ENCODE measurements around the gene LBR.

Gene LBR

GRCh38 chr1:225435957-225436392 is 8.1 kb upstream of the LBR start:
- no peak for DNase-seq (ENCODE audit: low spot score)
- in situ Hi-C loops (cut with MboI; ENCODE audit: low sequenced_read_pairs, unreplicated experiment), result no loop called here
- TF ChIP-seq, protein P1, sequence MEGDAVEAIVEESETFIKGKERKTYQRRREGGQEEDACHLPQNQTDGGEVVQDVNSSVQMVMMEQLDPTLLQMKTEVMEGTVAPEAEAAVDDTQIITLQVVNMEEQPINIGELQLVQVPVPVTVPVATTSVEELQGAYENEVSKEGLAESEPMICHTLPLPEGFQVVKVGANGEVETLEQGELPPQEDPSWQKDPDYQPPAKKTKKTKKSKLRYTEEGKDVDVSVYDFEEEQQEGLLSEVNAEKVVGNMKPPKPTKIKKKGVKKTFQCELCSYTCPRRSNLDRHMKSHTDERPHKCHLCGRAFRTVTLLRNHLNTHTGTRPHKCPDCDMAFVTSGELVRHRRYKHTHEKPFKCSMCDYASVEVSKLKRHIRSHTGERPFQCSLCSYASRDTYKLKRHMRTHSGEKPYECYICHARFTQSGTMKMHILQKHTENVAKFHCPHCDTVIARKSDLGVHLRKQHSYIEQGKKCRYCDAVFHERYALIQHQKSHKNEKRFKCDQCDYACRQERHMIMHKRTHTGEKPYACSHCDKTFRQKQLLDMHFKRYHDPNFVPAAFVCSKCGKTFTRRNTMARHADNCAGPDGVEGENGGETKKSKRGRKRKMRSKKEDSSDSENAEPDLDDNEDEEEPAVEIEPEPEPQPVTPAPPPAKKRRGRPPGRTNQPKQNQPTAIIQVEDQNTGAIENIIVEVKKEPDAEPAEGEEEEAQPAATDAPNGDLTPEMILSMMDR (IDR thresholded peaks at IDR 0.05; ENCODE audit: borderline replicate concordance, control extremely low read depth, extremely low read depth, insufficient read depth, missing control alignments), result no peak

DNA sequence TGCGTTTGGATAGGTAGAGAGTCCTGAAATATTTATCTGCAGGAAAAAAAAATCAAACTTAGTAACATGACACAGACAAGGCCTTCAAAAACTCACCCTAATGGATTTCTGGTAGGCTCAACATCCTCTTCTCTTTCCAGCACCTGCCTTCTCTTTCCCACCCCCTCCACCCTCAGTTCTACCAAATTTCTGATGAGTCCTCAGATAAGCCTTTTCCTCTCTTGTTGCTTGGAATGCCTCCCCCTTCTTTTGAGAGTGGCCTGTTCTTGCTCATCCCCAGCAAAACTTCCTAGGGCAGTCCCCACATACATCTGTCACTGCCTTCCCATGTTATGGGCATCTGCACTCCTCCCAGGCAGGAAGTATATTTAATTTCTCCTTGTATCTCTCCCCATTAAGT is 7.6 kb upstream of the LBR start:
- in situ Hi-C loops (cut with MboI; ENCODE audit: low sequenced_read_pairs, unreplicated experiment), result no loop called here
- TF ChIP-seq, protein P1 (IDR thresholded peaks at IDR 0.05; ENCODE audit: borderline replicate concordance, control extremely low read depth, extremely low read depth, insufficient read depth, missing control alignments), result no peak
- no peak for DNase-seq (ENCODE audit: low spot score)

GRCh38 chr1:225435076-225435475 is 7.2 kb upstream of the LBR start:
- TF ChIP-seq, protein P1 (IDR thresholded peaks at IDR 0.05; ENCODE audit: borderline replicate concordance, control extremely low read depth, extremely low read depth, insufficient read depth, missing control alignments), result no peak
- DNase-seq (ENCODE audit: low spot score), result no peak
- in situ Hi-C loops (cut with MboI; ENCODE audit: low sequenced_read_pairs, unreplicated experiment), result no loop called here

- in situ Hi-C loops (cut with MboI; ENCODE audit: low sequenced_read_pairs, unreplicated experiment), result no loop called here
- TF ChIP-seq, protein P1 (IDR thresholded peaks at IDR 0.05; ENCODE audit: borderline replicate concordance, control extremely low read depth, extremely low read depth, insufficient read depth, missing control alignments), result no peak
- DNase-seq (ENCODE audit: low spot score), result no peak
Measured at GRCh38 chr1:225434046-225434445, 6.2 kb upstream of the LBR start.

DNA sequence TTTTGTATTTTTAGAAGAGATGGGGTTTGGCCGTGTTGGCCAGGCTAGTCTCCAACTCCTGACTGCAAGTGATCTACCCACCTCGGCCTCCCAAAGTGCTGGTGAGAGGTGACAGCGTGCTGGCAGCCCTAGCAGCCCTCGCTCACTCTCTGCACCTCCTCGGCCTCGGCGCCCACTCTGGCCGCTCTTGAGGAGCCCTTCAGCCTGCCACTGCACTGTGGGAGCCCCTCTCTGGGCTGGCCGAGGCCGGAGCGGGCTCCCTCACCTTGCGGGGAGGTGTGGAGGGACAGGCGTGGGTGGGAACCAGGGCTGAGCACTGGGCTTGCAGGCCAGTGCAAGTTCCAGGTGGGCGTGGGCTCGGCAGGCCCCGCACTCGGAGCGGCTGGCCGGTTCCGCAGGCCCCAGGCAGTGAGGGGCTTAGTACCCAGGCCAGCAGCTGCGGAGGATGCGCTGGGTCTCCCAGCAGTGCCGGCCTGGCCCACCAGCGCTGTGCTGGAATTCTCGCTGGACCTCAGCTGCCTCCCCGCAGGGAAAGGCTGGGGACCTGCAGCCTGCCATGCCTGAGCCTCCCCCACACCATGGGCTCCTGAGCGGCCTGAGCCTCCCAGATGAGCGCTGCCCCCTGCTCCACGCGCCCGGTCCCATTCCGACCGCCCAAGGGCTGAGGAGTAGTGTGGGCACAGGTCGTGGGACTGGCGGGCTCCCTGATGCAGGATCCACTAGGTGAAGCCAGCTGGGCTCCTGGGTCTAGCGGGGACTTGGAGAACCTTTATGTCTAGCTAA is 3.4 kb upstream of the LBR start:
- in situ Hi-C loops (cut with MboI; ENCODE audit: low sequenced_read_pairs, unreplicated experiment), result no loop called here
- TF ChIP-seq, protein P1 (IDR thresholded peaks at IDR 0.05; ENCODE audit: borderline replicate concordance, control extremely low read depth, extremely low read depth, insufficient read depth, missing control alignments), result no peak
- no peak for DNase-seq (ENCODE audit: low spot score)

DNA sequence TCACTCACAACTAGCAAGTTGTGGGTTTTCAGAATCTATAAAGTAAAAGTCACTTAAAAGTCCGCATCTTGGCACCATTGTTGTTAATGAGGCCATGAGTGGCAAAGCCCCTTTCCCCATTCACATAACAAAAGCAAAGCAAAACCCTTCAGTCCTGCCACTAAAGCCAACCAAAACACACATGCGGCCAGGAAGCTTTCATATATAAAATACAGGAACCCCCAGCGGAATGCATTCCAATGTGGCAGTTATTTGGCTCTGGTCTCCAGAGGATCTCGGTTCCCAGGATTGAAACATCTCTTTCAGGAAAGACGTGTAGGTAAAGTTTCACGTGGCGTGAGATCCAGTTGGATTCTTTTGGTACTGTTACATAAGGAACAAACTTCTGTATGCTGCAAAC is 2.5 kb upstream of the LBR start:
- TF ChIP-seq, protein P1 (IDR thresholded peaks at IDR 0.05; ENCODE audit: borderline replicate concordance, control extremely low read depth, extremely low read depth, insufficient read depth, missing control alignments), result no peak
- DNase-seq (ENCODE audit: low spot score), result no peak
- in situ Hi-C loops (cut with MboI; ENCODE audit: low sequenced_read_pairs, unreplicated experiment), result no loop called here
